ENCODE results near the gene TBC1D25. TPM values are rescaled to one million over a fixed set of nuclear protein-coding genes. Genes with fewer than 3 reads are reported as not detected.

TBC1D25 gene
- total and polyA plus RNA-seq, 4 donors = 2.6 to 5.8 (median 3.3) TPM

DNA sequence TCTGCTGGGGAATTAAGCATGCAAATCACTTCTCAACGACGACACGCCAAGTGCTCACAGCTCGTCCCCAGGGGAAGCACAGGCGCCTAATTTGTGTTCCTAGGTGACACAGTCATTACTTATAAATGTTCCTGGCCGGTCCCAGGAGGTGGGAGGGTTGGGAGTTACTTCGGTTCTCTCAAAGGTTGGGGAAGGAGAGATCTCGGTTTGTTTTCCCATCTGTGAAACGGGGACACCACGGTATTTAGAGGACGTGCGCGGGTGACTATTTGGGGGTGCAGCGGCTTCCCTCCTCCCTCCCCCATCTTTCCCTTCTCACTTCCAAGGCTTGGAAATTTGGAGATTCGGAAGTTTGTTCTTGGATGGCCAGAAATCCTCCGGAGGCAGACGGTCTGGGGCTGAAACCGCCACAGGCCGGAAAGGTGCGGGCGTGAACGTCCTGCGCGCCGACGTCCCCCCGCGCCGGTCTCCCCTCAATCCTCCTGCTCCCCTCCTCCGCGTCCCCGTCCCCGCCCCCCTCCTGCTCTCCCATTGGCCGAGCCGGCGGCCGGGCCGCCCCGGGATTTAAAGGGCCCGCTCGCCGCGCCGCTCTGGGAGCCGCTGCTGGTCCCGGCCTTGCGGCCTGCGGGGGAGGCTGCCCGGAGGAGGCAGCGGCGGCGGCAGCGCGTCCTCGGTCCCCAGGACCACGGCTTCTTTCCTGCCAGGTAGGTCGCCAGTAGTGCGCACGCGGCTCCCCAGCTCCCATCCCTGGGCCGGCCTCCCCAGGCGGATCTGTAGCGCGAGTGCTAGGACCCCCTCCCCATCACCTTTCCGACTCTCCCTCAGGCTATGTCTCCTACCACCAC lies 30.9 kb upstream of the TBC1D25 start, which contains the start of gene PORCN:
TSS of gene PORCN (plus strand) at position 593 of the 845 bp plus-strand sequence. CDS start 829 bp downstream, outside the sequence.
- Histone ChIP-seq H3K9ac (ENCODE audit: low read depth in 1 of 2, low read length in 2 of 2) (peak within 1 kb of the TSS; percentile 58 to 65), H3K27ac (ENCODE audit: low read depth in 1 of 2, low read length in 2 of 2) (peak within 1 kb of the TSS; percentile 18 to 19), H3K36me3 (ENCODE audit: control insufficient read depth in 4 of 4, insufficient read depth in 3 of 4, low read depth in 1 of 4, low read length in 3 of 4) (no peaks in the 10 kb centered on the region), H3K27me3 (ENCODE audit: control insufficient read depth in 4 of 4, insufficient read depth in 4 of 4, low read length in 3 of 4) (no peaks in the 10 kb centered on the region), H3K4me1 (ENCODE audit: control insufficient read depth in 4 of 4, insufficient read depth in 4 of 4, low read length in 3 of 4) (peaks cover 0 to 14% (median 3%) of the 10 kb centered on the region in 4 donors), H3K4me3 (ENCODE audit: low read depth in 1 of 3, low read length in 3 of 3) (peak within 1 kb of the TSS; percentile 49 to 77 (median 76)), H3K9me3 (ENCODE audit: control insufficient read depth in 4 of 4, low read length in 3 of 4) (no peaks in the 10 kb centered on the region)
- WGBS = under 1% methylated on average over 65 of the region's 65 CpGs
- TF ChIP-seq RXRA (IDR thresholded peaks at IDR 0.05) (no peak), FOXA2 (IDR thresholded peaks at IDR 0.05) (no peak), GABPA (IDR thresholded peaks at IDR 0.05 in 1 of 2, conservative IDR thresholded peaks at IDR 0.05 in 1 of 2) (no peak), YY1 (IDR thresholded peaks at IDR 0.05) (no peak), JUND (IDR thresholded peaks at IDR 0.05) (no peak)
- TF ChIP-seq, protein P1, sequence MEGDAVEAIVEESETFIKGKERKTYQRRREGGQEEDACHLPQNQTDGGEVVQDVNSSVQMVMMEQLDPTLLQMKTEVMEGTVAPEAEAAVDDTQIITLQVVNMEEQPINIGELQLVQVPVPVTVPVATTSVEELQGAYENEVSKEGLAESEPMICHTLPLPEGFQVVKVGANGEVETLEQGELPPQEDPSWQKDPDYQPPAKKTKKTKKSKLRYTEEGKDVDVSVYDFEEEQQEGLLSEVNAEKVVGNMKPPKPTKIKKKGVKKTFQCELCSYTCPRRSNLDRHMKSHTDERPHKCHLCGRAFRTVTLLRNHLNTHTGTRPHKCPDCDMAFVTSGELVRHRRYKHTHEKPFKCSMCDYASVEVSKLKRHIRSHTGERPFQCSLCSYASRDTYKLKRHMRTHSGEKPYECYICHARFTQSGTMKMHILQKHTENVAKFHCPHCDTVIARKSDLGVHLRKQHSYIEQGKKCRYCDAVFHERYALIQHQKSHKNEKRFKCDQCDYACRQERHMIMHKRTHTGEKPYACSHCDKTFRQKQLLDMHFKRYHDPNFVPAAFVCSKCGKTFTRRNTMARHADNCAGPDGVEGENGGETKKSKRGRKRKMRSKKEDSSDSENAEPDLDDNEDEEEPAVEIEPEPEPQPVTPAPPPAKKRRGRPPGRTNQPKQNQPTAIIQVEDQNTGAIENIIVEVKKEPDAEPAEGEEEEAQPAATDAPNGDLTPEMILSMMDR (IDR thresholded peaks at IDR 0.05; ENCODE audit: low read depth, low read length, missing input control) = no peak
- peak; percentile 75 for DNase-seq (ENCODE audit: low spot score)

GRCh38 chrX:48509245-48509590 lies 30.3 kb upstream of the TBC1D25 start:
- 11% methylated on average over 16 of the region's 16 CpGs for WGBS
- TF ChIP-seq, protein P2, sequence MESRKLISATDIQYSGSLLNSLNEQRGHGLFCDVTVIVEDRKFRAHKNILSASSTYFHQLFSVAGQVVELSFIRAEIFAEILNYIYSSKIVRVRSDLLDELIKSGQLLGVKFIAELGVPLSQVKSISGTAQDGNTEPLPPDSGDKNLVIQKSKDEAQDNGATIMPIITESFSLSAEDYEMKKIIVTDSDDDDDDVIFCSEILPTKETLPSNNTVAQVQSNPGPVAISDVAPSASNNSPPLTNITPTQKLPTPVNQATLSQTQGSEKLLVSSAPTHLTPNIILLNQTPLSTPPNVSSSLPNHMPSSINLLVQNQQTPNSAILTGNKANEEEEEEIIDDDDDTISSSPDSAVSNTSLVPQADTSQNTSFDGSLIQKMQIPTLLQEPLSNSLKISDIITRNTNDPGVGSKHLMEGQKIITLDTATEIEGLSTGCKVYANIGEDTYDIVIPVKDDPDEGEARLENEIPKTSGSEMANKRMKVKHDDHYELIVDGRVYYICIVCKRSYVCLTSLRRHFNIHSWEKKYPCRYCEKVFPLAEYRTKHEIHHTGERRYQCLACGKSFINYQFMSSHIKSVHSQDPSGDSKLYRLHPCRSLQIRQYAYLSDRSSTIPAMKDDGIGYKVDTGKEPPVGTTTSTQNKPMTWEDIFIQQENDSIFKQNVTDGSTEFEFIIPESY (IDR thresholded peaks at IDR 0.05) = no peak
- TF ChIP-seq HNF4A (conservative IDR thresholded peaks at IDR 0.05) (no peak), SP1 (IDR thresholded peaks at IDR 0.05) (no peak), YY1 (IDR thresholded peaks at IDR 0.05) (no peak)
- H3K27me3 ChIP-seq (ENCODE audit: control insufficient read depth in 4 of 4, insufficient read depth in 4 of 4, low read length in 3 of 4) = no peaks in the 10 kb centered on the region
- peak overlapping the region in 1 of 2 donors; percentile 65 for H3K9ac ChIP-seq (ENCODE audit: low read depth in 1 of 2, low read length in 2 of 2)
- no peak for DNase-seq (ENCODE audit: low spot score)
- peaks cover 0 to 14% (median 3%) of the 10 kb centered on the region in 4 donors for H3K4me1 ChIP-seq (ENCODE audit: control insufficient read depth in 4 of 4, insufficient read depth in 4 of 4, low read length in 3 of 4)
- peak overlapping the region in 2 of 3 donors; percentile 76 to 77 for H3K4me3 ChIP-seq (ENCODE audit: low read depth in 1 of 3, low read length in 3 of 3)
- no peaks in the 10 kb centered on the region for H3K9me3 ChIP-seq (ENCODE audit: control insufficient read depth in 4 of 4, low read length in 3 of 4)
- H3K36me3 ChIP-seq (ENCODE audit: control insufficient read depth in 4 of 4, insufficient read depth in 3 of 4, low read depth in 1 of 4, low read length in 3 of 4) = no peaks in the 10 kb centered on the region
- no peak overlapping the region for H3K27ac ChIP-seq (ENCODE audit: low read depth in 1 of 2, low read length in 2 of 2)

- Histone ChIP-seq H3K4me1 (ENCODE audit: control insufficient read depth in 4 of 4, insufficient read depth in 4 of 4, low read length in 3 of 4) (peaks cover 0 to 14% (median 3%) of the 10 kb centered on the region in 4 donors), H3K9me3 (ENCODE audit: control insufficient read depth in 4 of 4, low read length in 3 of 4) (no peaks in the 10 kb centered on the region), H3K27ac (ENCODE audit: low read depth in 1 of 2, low read length in 2 of 2) (no peak overlapping the region), H3K36me3 (ENCODE audit: control insufficient read depth in 4 of 4, insufficient read depth in 3 of 4, low read depth in 1 of 4, low read length in 3 of 4) (no peaks in the 10 kb centered on the region), H3K4me3 (ENCODE audit: low read depth in 1 of 3, low read length in 3 of 3) (peak overlapping the region in 1 of 3 donors; percentile 77), H3K9ac (ENCODE audit: low read depth in 1 of 2, low read length in 2 of 2) (no peak overlapping the region), H3K27me3 (ENCODE audit: control insufficient read depth in 4 of 4, insufficient read depth in 4 of 4, low read length in 3 of 4) (no peaks in the 10 kb centered on the region)
- 83% methylated on average over 11 of the region's 11 CpGs for WGBS
- no peak for DNase-seq (ENCODE audit: low spot score)
- TF ChIP-seq SP1 (IDR thresholded peaks at IDR 0.05) = no peak
- TF ChIP-seq FOXA1 (IDR thresholded peaks at IDR 0.05) = no peak
- TF ChIP-seq NR2F2 (IDR thresholded peaks at IDR 0.05) = no peak
- TF ChIP-seq, protein P3, sequence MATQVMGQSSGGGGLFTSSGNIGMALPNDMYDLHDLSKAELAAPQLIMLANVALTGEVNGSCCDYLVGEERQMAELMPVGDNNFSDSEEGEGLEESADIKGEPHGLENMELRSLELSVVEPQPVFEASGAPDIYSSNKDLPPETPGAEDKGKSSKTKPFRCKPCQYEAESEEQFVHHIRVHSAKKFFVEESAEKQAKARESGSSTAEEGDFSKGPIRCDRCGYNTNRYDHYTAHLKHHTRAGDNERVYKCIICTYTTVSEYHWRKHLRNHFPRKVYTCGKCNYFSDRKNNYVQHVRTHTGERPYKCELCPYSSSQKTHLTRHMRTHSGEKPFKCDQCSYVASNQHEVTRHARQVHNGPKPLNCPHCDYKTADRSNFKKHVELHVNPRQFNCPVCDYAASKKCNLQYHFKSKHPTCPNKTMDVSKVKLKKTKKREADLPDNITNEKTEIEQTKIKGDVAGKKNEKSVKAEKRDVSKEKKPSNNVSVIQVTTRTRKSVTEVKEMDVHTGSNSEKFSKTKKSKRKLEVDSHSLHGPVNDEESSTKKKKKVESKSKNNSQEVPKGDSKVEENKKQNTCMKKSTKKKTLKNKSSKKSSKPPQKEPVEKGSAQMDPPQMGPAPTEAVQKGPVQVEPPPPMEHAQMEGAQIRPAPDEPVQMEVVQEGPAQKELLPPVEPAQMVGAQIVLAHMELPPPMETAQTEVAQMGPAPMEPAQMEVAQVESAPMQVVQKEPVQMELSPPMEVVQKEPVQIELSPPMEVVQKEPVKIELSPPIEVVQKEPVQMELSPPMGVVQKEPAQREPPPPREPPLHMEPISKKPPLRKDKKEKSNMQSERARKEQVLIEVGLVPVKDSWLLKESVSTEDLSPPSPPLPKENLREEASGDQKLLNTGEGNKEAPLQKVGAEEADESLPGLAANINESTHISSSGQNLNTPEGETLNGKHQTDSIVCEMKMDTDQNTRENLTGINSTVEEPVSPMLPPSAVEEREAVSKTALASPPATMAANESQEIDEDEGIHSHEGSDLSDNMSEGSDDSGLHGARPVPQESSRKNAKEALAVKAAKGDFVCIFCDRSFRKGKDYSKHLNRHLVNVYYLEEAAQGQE (IDR thresholded peaks at IDR 0.05) = no peak
- no peak for TF ChIP-seq HNF4G (IDR thresholded peaks at IDR 0.05)
- TF ChIP-seq, protein P1 (IDR thresholded peaks at IDR 0.05; ENCODE audit: low read depth, low read length, missing input control) = no peak
- TF ChIP-seq HNF4A (conservative IDR thresholded peaks at IDR 0.05) = no peak
- TF ChIP-seq EGR1 (IDR thresholded peaks at IDR 0.05; ENCODE audit: low read depth in 2 of 2) = no peak
- TF ChIP-seq YY1 (IDR thresholded peaks at IDR 0.05) = no peak
These were observed 29.9 kb upstream of the TBC1D25 start for GRCh38 chrX:48509619-48510018.

Measured in liver (tissue), 9 donors.